ENCODE results near the gene EIF2D. TPM values are rescaled to one million over a fixed set of nuclear protein-coding genes. Genes with fewer than 3 reads are reported as not detected.

Gene EIF2D
- total and polyA plus RNA-seq, 2 of the 13 experiments (the other 11 are each of a cell fraction or from before 2014, with no cell fraction given), result 45.1 to 64.9 TPM

- H4K20me1 ChIP-seq (ENCODE audit: insufficient read depth, low read length), result peaks cover 5% of the 10 kb centered on the region; the same call in 1 of the 2 replicates
- ATAC-seq (peak; percentile 81), DNase-seq (ENCODE audit: low spot score) (peak; percentile 68), FAIRE-seq (no peak)
- H3K9ac ChIP-seq (ENCODE audit: insufficient read depth, low read depth, low read length), result no peak overlapping the region
- intact Hi-C loops (cut with micrococcal nuclease; ENCODE audit: unreplicated experiment) (no loop called here), in situ Hi-C loops (cut with HindIII; ENCODE audit: extremely low pct_ligation_motif_present, low pct_unique_long_range_greater_than_20kb) (no loop called here)
- H2AFZ ChIP-seq (ENCODE audit: low read length), result no peak overlapping the region
- no TSS peak for BruUV-seq (replicated peaks)
- CTCF ChIA-PET (ENCODE audit: low intra/inter-chr PET ratio, low total read pairs), result no interaction called here
- H3K4me2 ChIP-seq (ENCODE audit: low read depth, low read length), result peak overlapping the region; percentile 80
- POLR2A ChIA-PET, result no interaction called here
- no peaks in the 10 kb centered on the region for H3K36me3 ChIP-seq (replicated peaks in 1 of 2; ENCODE audit: control insufficient read depth in 1 of 2, insufficient read depth in 2 of 2, low read length in 2 of 2)
- 3% methylated on average over 4 of the region's 7 CpGs for WGBS (ENCODE audit: low lambda C conversion rate)
- peak overlapping the region in 2 of 3 experiments; percentile 24 to 62; a peak in 2 of 6 replicates for H3K4me3 ChIP-seq (replicated peaks in 1 of 3; ENCODE audit: insufficient read depth in 1 of 3, low read depth in 2 of 3, low read length in 3 of 3)
- peaks cover 1 to 28% of the 10 kb centered on the region in 2 experiments; a peak in 4 of 5 replicates for H3K27me3 ChIP-seq (ENCODE audit: control insufficient read depth in 1 of 2, insufficient read depth in 2 of 2, low read length in 2 of 2)
- H3K9me3 ChIP-seq (ENCODE audit: low read length), result no peaks in the 10 kb centered on the region
- no peaks in the 10 kb centered on the region for H3K79me2 ChIP-seq (ENCODE audit: insufficient read depth, low read length)
- H3K27ac ChIP-seq (ENCODE audit: extremely low read length, insufficient read depth, low read length), result no peak overlapping the region
- H3K4me1 ChIP-seq (ENCODE audit: insufficient read depth, low read length), result peaks cover 52% of the 10 kb centered on the region
- no peak for TF ChIP-seq ZNF296 (CRISPR knock-in tag; conservative IDR thresholded peaks at IDR 0.05)
- no peak for TF ChIP-seq SRY (CRISPR knock-in tag; IDR thresholded peaks at IDR 0.05)
- TF ChIP-seq ZMAT3 (CRISPR knock-in tag; conservative IDR thresholded peaks at IDR 0.05), result no peak
- TF ChIP-seq, protein P1, sequence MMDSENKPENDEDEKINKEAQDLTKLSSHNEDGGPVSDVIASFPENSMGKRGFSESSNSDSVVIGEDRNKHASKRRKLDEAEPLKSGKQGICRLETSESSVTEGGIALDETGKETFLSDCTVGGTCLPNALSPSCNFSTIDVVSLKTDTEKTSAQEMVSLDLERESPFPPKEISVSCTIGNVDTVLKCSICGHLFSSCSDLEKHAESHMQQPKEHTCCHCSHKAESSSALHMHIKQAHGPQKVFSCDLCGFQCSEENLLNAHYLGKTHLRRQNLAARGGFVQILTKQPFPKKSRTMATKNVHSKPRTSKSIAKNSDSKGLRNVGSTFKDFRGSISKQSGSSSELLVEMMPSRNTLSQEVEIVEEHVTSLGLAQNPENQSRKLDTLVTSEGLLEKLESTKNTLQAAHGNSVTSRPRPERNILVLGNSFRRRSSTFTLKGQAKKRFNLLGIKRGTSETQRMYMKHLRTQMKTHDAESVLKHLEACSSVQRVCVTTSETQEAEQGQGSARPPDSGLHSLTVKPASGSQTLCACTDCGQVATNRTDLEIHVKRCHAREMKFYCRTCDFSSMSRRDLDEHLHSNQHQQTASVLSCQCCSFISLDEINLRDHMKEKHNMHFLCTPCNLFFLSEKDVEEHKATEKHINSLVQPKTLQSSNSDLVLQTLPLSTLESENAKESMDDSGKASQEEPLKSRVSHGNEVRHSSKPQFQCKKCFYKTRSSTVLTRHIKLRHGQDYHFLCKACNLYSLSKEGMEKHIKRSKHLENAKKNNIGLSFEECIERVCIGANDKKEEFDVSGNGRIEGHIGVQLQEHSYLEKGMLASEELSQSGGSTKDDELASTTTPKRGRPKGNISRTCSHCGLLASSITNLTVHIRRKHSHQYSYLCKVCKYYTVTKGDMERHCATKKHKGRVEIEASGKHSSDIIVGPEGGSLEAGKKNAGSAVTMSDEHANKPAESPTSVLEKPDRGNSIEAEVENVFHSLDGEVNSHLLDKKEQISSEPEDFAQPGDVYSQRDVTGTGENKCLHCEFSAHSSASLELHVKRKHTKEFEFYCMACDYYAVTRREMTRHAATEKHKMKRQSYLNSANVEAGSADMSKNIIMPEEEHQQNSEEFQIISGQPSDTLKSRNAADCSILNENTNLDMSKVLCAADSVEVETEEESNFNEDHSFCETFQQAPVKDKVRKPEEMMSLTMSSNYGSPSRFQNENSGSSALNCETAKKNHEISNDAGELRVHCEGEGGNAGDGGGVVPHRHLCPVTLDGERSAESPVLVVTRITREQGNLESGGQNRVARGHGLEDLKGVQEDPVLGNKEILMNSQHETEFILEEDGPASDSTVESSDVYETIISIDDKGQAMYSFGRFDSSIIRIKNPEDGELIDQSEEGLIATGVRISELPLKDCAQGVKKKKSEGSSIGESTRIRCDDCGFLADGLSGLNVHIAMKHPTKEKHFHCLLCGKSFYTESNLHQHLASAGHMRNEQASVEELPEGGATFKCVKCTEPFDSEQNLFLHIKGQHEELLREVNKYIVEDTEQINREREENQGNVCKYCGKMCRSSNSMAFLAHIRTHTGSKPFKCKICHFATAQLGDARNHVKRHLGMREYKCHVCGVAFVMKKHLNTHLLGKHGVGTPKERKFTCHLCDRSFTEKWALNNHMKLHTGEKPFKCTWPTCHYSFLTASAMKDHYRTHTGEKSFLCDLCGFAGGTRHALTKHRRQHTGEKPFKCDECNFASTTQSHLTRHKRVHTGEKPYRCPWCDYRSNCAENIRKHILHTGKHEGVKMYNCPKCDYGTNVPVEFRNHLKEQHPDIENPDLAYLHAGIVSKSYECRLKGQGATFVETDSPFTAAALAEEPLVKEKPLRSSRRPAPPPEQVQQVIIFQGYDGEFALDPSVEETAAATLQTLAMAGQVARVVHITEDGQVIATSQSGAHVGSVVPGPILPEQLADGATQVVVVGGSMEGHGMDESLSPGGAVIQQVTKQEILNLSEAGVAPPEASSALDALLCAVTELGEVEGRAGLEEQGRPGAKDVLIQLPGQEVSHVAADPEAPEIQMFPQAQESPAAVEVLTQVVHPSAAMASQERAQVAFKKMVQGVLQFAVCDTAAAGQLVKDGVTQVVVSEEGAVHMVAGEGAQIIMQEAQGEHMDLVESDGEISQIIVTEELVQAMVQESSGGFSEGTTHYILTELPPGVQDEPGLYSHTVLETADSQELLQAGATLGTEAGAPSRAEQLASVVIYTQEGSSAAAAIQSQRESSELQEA (CRISPR knock-in tag; IDR thresholded peaks at IDR 0.05; ENCODE audit: not compliant biosample characterization), result no peak
- TF ChIP-seq ZNF737 (CRISPR knock-in tag; IDR thresholded peaks at IDR 0.05; ENCODE audit: borderline replicate concordance), result no peak
- peak; percentile 70; the same call in 1 of the 2 replicates for TF ChIP-seq HMG20A (CRISPR knock-in tag; IDR thresholded peaks at IDR 0.05; ENCODE audit: borderline replicate concordance)
- peak; percentile 53; the same call in 1 of the 3 replicates for TF ChIP-seq MXI1 (IDR thresholded peaks at IDR 0.05; ENCODE audit: borderline replicate concordance, low read depth, low read length)
- TF ChIP-seq, protein P2, sequence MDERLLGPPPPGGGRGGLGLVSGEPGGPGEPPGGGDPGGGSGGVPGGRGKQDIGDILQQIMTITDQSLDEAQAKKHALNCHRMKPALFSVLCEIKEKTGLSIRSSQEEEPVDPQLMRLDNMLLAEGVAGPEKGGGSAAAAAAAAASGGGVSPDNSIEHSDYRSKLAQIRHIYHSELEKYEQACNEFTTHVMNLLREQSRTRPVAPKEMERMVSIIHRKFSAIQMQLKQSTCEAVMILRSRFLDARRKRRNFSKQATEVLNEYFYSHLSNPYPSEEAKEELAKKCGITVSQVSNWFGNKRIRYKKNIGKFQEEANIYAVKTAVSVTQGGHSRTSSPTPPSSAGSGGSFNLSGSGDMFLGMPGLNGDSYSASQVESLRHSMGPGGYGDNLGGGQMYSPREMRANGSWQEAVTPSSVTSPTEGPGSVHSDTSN (CRISPR knock-in tag; IDR thresholded peaks at IDR 0.05), result no peak
- TF ChIP-seq ZNF761 (CRISPR knock-in tag; conservative IDR thresholded peaks at IDR 0.05), result no peak
- peak; percentile 99 for TF ChIP-seq SOX5 (CRISPR knock-in tag; IDR thresholded peaks at IDR 0.05; ENCODE audit: borderline replicate concordance)
- no peak for TF ChIP-seq ZNF431 (CRISPR knock-in tag; IDR thresholded peaks at IDR 0.05; ENCODE audit: borderline replicate concordance, low read depth)
- no peak for TF ChIP-seq TFDP2 (CRISPR knock-in tag; IDR thresholded peaks at IDR 0.05)
These were observed 56.1 kb downstream of the EIF2D start for GRCh38 chr1:206556047-206556749.
